ENCODE data around the gene KDM8. TPM values are rescaled to one million over a fixed set of nuclear protein-coding genes. Genes with fewer than 3 reads are reported as not detected.

KDM8 gene
- total RNA-seq, 4 donors from 2014 or later: 2.5 to 7.1 (median 3.7) TPM

DNA sequence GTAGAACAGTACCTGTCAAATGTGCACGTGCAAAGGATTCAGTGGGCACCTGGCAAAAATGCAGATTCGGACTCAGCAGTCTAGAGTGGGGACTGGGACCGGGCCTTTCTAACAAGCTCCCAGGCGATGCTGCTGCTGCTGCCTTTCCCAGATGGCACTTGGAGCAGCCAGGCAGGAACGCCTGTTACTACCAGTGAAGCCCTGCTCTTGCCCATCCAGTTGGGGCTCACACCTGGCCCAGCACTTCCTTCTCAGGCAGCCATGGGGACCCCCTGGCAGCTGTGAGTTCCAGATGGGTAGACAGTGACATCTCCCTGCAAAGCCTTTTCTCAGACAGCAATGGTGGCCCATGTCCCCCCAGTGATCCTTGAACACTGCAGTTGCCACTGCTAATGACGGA is 30.4 kb downstream of the KDM8 start:
- WGBS: 90% methylated on average over 6 of the region's 6 CpGs
- H3K4me1 ChIP-seq: peaks cover 51 to 65% (median 63%) of the 10 kb centered on the region in 4 donors
- peaks cover 23 to 54% (median 35%) of the 10 kb centered on the region in 4 donors for H3K36me3 ChIP-seq
- no peak for DNase-seq (ENCODE audit: extremely low spot score)
- intact Hi-C loops (cut with DNase I): loop anchor here (2.0 kb wide), 1 partner anchor 135 kb away; no protein-coding TSS in a partner anchor
- H3K9me3 ChIP-seq: no peaks in the 10 kb centered on the region
- no peak overlapping the region for H3K27ac ChIP-seq (replicated peaks in 1 of 4)
- no peak overlapping the region for H3K4me3 ChIP-seq
- TF ChIP-seq, protein P1, sequence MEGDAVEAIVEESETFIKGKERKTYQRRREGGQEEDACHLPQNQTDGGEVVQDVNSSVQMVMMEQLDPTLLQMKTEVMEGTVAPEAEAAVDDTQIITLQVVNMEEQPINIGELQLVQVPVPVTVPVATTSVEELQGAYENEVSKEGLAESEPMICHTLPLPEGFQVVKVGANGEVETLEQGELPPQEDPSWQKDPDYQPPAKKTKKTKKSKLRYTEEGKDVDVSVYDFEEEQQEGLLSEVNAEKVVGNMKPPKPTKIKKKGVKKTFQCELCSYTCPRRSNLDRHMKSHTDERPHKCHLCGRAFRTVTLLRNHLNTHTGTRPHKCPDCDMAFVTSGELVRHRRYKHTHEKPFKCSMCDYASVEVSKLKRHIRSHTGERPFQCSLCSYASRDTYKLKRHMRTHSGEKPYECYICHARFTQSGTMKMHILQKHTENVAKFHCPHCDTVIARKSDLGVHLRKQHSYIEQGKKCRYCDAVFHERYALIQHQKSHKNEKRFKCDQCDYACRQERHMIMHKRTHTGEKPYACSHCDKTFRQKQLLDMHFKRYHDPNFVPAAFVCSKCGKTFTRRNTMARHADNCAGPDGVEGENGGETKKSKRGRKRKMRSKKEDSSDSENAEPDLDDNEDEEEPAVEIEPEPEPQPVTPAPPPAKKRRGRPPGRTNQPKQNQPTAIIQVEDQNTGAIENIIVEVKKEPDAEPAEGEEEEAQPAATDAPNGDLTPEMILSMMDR (IDR thresholded peaks at IDR 0.05): no peak
- TF ChIP-seq POLR2A (IDR thresholded peaks at IDR 0.05; ENCODE audit: low read depth): no peak
- no peak for TF ChIP-seq EP300 (IDR thresholded peaks at IDR 0.05)
- no peak for TF ChIP-seq POLR2AphosphoS5 (IDR thresholded peaks at IDR 0.05)
- no peaks in the 10 kb centered on the region for H3K27me3 ChIP-seq

DNA sequence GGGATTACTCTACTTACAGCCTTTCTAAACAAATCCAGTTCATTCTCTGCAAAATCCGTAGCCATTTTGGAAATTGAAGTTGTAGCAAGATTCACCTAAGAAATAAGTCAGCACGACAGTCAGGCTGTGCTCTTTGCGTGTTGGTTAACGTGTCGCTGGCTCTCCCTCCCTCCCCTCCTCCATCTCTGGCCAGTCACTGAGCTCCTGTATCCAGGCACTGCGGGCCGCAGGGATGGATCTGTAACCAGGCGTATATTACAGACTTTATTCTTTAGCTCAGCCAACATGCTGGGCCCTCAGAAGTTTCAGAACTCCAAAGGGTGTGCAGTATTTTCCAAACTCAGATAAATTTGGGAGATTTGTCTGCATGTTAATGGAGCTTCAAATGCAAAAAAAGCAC is 30.8 kb downstream of the KDM8 start:
- Histone ChIP-seq H3K9me3 (no peaks in the 10 kb centered on the region), H3K36me3 (peaks cover 23 to 51% (median 35%) of the 10 kb centered on the region in 4 donors), H3K27me3 (no peaks in the 10 kb centered on the region), H3K4me1 (peaks cover 47 to 62% (median 61%) of the 10 kb centered on the region in 4 donors), H3K4me3 (no peak overlapping the region), H3K27ac (replicated peaks in 1 of 4) (peak overlapping the region; percentile 69 to 78 (median 74))
- intact Hi-C loops (cut with DNase I): loop anchor here (2.0 kb wide), 1 partner anchor 135 kb away; no protein-coding TSS in a partner anchor
- no peak for DNase-seq (ENCODE audit: extremely low spot score)
- no peak for TF ChIP-seq POLR2A (IDR thresholded peaks at IDR 0.05; ENCODE audit: low read depth)
- TF ChIP-seq, protein P1 (IDR thresholded peaks at IDR 0.05): no peak
- TF ChIP-seq EP300 (IDR thresholded peaks at IDR 0.05): no peak
- TF ChIP-seq POLR2AphosphoS5 (IDR thresholded peaks at IDR 0.05): no peak
- WGBS: 84% methylated on average over 8 of the region's 8 CpGs

DNA sequence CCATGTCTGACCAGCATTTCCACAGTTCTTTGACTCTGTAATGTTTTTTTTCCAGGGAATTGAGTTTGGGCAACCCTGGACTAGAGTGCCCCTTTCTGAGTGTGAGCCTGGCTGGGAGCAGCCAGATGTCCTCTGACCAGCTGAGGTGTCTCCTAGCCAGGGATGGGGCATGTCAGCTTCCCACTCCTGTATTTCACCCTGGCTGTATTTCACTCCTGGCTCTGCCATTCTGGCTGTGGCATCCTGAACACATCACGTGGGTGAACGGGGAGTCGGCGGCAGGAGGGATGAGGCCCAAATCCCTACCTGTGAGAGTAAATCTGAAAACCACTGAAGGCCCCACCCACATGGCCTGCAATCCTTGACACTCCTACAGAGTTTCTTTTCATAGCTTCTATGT is 31.3 kb downstream of the KDM8 start:
- Histone ChIP-seq H3K27ac (replicated peaks in 1 of 4) (peak overlapping the region; percentile 69 to 78 (median 74)), H3K36me3 (peaks cover 23 to 48% (median 35%) of the 10 kb centered on the region in 4 donors), H3K4me3 (no peak overlapping the region), H3K4me1 (peaks cover 43 to 58% (median 57%) of the 10 kb centered on the region in 4 donors), H3K9me3 (no peaks in the 10 kb centered on the region), H3K27me3 (no peaks in the 10 kb centered on the region)
- DNase-seq (ENCODE audit: extremely low spot score): no peak
- intact Hi-C loops (cut with DNase I): loop anchor here (2.0 kb wide), 1 partner anchor 134 kb away; no protein-coding TSS in a partner anchor
- TF ChIP-seq, protein P1 (IDR thresholded peaks at IDR 0.05): no peak
- TF ChIP-seq POLR2AphosphoS5 (IDR thresholded peaks at IDR 0.05) (no peak), EP300 (IDR thresholded peaks at IDR 0.05) (no peak), POLR2A (IDR thresholded peaks at IDR 0.05; ENCODE audit: low read depth) (no peak)
- WGBS: 47% methylated on average over 4 of the region's 4 CpGs

DNA sequence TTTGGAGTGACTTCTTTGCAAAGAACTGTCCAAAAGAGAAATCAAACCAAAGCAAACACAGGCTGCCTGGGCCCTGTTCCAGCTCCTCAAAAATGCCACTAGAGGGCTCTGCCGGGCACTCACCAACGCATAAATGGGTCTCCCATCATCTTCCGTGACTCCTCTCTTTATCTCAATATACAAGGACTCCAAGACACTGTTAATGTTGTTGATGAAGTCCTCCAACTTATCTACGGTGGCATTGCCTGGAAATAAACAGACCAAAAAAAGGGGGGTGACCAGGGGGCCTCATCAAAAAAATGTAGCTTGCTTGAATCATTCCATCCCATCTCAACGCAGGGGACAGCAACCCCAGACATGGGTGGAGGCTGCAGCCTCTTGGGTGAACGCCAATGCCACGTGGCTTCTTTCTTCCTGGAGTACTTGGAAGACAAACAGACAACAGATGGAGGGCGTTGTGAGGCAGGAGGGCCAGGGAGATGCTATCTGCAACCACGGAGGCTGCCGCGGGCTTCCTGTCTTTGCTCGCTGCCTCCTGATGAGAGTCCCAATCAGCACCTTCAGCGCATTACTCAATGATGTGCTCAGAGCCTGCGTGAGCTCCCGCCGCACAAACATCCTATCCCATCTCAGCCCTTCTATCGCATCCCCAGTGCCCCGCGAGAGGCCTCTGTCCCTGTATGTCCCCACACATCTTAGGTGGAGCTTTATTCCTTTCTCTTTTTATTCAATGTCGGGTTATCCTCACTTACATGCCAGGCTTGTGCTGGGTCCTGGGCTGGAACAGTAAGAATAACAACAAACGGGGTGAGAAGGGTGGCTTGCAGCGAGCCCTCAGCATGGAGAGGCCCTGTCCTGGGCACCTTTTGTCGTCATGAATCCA is 32.0 kb downstream of the KDM8 start:
- H3K4me3 ChIP-seq: peak overlapping the region in 3 of 4 donors; percentile 4 to 24 (median 22)
- no peaks in the 10 kb centered on the region for H3K9me3 ChIP-seq
- intact Hi-C loops (cut with DNase I): loop anchor here (2.0 kb wide), 1 partner anchor 134 kb away; no protein-coding TSS in a partner anchor
- peak overlapping the region; percentile 69 to 78 (median 74) for H3K27ac ChIP-seq (replicated peaks in 1 of 4)
- no peaks in the 10 kb centered on the region for H3K27me3 ChIP-seq
- 33% methylated on average over 20 of the region's 23 CpGs for WGBS
- TF ChIP-seq POLR2A (IDR thresholded peaks at IDR 0.05; ENCODE audit: low read depth): no peak
- TF ChIP-seq POLR2AphosphoS5 (IDR thresholded peaks at IDR 0.05): peak; percentile 62 to 80
- TF ChIP-seq EP300 (IDR thresholded peaks at IDR 0.05): no peak
- TF ChIP-seq, protein P1 (IDR thresholded peaks at IDR 0.05): peak; percentile 82 to 84 (median 83)
- H3K36me3 ChIP-seq: peaks cover 22 to 42% (median 31%) of the 10 kb centered on the region in 4 donors
- DNase-seq (ENCODE audit: extremely low spot score): peak; percentile 95
- H3K4me1 ChIP-seq: peaks cover 37 to 56% (median 55%) of the 10 kb centered on the region in 4 donors
